GM12878 (cell line): ENCODE results near the gene DOHH. TPM values are rescaled to one million over a fixed set of nuclear protein-coding genes. Genes with fewer than 3 reads are reported as not detected.

ENCODE experiments used
- ATF3 ChIP-seq: IDR thresholded peaks from 2 replicates; pipeline ENCODE4 v1.6.1; 2011; ENCODE audit warnings: low read depth, mild to moderate bottlenecking, low read length, moderate library complexity, borderline replicate concordance; ENCODE audit errors: extremely low read depth
- BCL11A ChIP-seq: IDR thresholded peaks from 2 replicates; pipeline ENCODE4 v1.6.1; 2011; ENCODE audit warnings: low read depth, low read length
- CHD4 ChIP-seq: fragments of 200-600 bp; sonication (generic); IDR thresholded peaks from 2 replicates; pipeline ENCODE4 v1.6.1; 2016; ENCODE audit warnings: mild to moderate bottlenecking
- E2F8 ChIP-seq: fragments of 450-650 bp; IDR thresholded peaks from 2 replicates; pipeline ENCODE4 v1.6.1; 2018; ENCODE audit warnings: mild to moderate bottlenecking, low read depth, moderate library complexity; ENCODE audit not compliant: partially characterized antibody
- KDM1A ChIP-seq: fragments of 200-600 bp; sonication (generic); IDR thresholded peaks from 2 replicates; pipeline ENCODE4 v1.6.1; 2016; ENCODE audit warnings: borderline replicate concordance
- NKRF ChIP-seq: fragments of 450-650 bp; conservative IDR thresholded peaks from 2 replicates; pipeline ENCODE4 v1.6.1; 2017; ENCODE audit warnings: mild to moderate bottlenecking, moderate library complexity
- SIN3A ChIP-seq: IDR thresholded peaks from 2 replicates; pipeline ENCODE4 v1.6.1; 2012; ENCODE audit warnings: low read depth, low read length, improper control_type of control experiment
- STAT3 ChIP-seq: IDR thresholded peaks from 2 replicates; pipeline ENCODE4 v1.6.1; 2011; ENCODE audit warnings: low read depth, low read length, improper control_type of control experiment
- polyA plus RNA-seq, 11 experiments: library from polyadenylated mRNA; depleted of rRNA in 4 of 11; unstranded in 6 of 11; stranded (reverse) in 5 of 11; fragments of >200 nt; fragmentation: Nextera tagmentation in 4 of 11; fragmentation: Illumina TruSeq in 1 of 11; extraction: Ambion mirVana in 4 of 11; extraction: Trizol in 1 of 11; gene quantifications; 1 replicate in 1 of 11; 2 replicates in 10 of 11; pipeline versions ENCODE4 v1.2.1 to v1.2.3, GENCODE V29; 2011 to 2016; ENCODE audit warnings: inconsistent platforms in 2 of 11, missing spikeins in 2 of 11, low read depth in 1 of 11
- total RNA-seq, 4 experiments: library from RNA; depleted of rRNA in 3 of 4; stranded (reverse); fragments of >200 nt in 3 of 4; fragmentation: Illumina TruSeq in 1 of 4; extraction: Trizol in 1 of 4; gene quantifications; 2 replicates each; pipeline versions ENCODE4 v1.2.1 to v1.2.3, GENCODE V29; 2013 to 2021

The DOHH gene
- total and polyA plus RNA-seq, 10 of the 15 experiments (the other 5 are each of a cell fraction or from before 2014, with no cell fraction given) = 0.11 to 28.6 (median 11.7) TPM

GRCh38 chr19:3499738-3500428 lies 591 bp downstream of the DOHH start (continued):
- no peak for TF ChIP-seq ATF3
- no peak for TF ChIP-seq NKRF
- no peak for TF ChIP-seq SIN3A
- TF ChIP-seq BCL11A = no peak
- no peak for TF ChIP-seq E2F8
- no peak for TF ChIP-seq STAT3
- no peak for TF ChIP-seq CHD4
- no peak for TF ChIP-seq KDM1A
- TF ChIP-seq, all 136 proteins: peak for 0
